Epidermal melanocyte (primary cell): Measurements from ENCODE around the gene GOLGA6L10.
"Not testable (repeated sequence)": the region's sequence is repeated elsewhere in the genome, so short reads cannot be mapped to it uniquely, and the experiment has no call there.

Source experiments
- DNase-seq: peaks from one replicate; pipeline ENCODE4 v3.0.0; 2011; ENCODE audit warnings: low spot score; ENCODE audit not compliant: insufficient read length

The GOLGA6L10 gene

GRCh38 chr15:82300326-82300725, 48.9 kb downstream of the GOLGA6L10 start:
- DNase-seq, result not testable (repeated sequence)

DNA sequence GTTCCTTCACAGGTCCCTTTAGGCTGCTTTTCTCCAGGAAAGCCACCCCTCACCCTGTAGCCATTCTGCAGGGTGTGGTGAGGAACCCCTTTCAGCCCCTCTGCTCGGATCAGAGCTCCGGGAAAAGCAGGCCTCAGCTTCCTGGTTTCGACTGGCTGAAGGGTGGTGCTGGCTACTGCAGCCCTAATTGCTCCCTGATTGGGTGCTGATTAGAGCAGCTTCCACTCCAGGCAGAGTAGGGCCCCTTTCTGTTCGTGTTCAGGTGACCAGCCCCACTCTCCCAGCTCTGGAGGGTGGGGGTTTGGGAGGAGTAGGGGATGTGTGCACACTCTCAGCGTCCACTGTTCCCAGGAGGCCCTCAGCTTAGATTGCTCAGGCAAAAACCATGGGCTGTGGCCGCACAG, 49.8 kb downstream of the GOLGA6L10 start:
- not testable (repeated sequence) for DNase-seq

- DNase-seq, result no peak
Measured at GRCh38 chr15:82298520-82298919, 50.8 kb downstream of the GOLGA6L10 start.

DNA sequence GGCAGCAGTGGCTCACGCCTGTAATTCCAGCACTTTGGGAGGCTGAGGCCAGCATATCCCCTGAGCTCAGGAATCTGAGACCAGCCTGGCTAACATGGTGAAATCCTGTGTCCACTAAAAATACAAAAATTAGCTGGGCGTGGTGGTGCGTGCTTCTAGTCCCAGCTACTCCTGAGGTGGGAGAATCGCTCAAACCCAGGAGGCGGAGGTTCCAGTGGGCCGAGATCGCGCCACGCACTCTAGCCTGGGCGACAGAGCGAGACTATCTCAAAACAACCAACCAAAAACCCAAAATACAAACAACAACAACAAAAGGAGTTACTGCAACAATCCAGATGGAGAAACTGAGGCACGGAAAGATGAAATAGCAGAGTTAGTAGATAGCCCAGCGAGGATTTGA, 51.2 kb downstream of the GOLGA6L10 start:
- DNase-seq, result no peak

DNA sequence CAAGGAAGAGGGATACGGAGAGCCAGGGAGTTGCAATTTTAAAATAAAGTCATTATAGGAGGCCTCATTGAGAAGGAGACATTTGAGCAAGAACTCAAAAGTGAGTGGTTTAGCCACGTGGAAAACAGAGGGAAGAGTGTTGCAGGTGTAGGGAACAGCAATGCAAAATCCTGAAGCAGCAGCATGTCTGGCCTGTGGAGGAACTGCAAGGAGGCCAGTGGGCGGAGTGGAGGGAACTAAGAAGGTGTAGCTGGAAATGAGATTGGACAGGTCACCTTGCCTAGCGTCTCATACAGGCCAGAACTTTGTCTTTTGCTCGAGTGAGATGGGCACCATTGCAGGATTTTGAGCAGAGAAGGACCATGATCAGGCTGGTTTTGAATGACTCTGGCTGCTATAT, 51.7 kb downstream of the GOLGA6L10 start:
- no peak for DNase-seq

GRCh38 chr15:82294061-82294690, 55.1 kb downstream of the GOLGA6L10 start:
- no peak for DNase-seq

DNA sequence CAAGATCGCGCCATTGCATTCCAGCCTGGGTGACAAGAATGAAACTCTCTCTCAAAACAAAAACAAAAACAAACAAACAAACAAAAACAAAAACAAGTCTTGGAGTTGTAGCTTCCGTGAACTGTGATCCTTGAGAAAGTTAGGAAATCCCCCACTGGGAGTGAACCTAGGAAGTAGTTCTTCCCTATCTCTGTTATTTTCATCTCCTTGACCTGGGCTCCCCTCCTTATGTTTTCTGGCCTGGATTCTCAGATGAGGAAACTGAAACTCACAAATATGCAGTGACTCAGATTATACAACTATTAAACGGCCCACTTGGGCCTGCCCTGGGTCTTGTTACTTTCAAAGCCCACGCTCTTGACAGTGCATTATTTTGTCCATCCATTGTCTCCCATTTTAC, 57.0 kb downstream of the GOLGA6L10 start:
- DNase-seq, result no peak
